Hepatocyte (in vitro differentiated cells): Measurements from ENCODE around the gene ITGA7.

ENCODE experiments used
- CTCF ChIP-seq: fragments of 200-600 bp; sonication (generic); IDR thresholded peaks from 2 replicates; pipeline ENCODE4 v1.5.1; 2016; ENCODE audit warnings: antibody characterized with exemption, mild to moderate bottlenecking; ENCODE audit not compliant: poor library complexity
- EZH2 ChIP-seq: fragments of 200-600 bp; sonication (generic); IDR thresholded peaks from 2 replicates; pipeline ENCODE4 v1.6.1; 2016; ENCODE audit warnings: antibody characterized with exemption, mild to moderate bottlenecking, borderline replicate concordance

DNA sequence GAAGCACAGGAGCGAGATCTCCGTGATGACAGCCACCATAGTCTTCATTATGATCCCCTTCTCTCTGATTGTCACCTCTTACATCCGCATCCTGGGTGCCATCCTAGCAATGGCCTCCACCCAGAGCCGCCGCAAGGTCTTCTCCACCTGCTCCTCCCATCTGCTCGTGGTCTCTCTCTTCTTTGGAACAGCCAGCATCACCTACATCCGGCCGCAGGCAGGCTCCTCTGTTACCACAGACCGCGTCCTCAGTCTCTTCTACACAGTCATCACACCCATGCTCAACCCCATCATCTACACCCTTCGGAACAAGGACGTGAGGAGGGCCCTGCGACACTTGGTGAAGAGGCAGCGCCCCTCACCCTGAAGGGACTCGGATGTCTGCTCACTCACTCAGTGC, 70.2 kb downstream of the ITGA7 start:
- TF ChIP-seq EZH2, result no peak
- TF ChIP-seq CTCF, result no peak
